GM12878 (cell line): Measurements from ENCODE around the gene SLCO1A2. TPM values are rescaled to one million over a fixed set of nuclear protein-coding genes. Genes with fewer than 3 reads are reported as not detected.

Experiments used
- ATAC-seq: fragments of 200-7000 bp; cut with Tn5 transposase; 3 replicates; pipeline ENCODE4 v1.9.1; 2020; ENCODE audit warnings: mild to moderate bottlenecking, moderate library complexity
- BruUV-seq: library from RNA; stranded (reverse); fragments of 400-500 nt; replicated peaks from 2 replicates; lab custom pipeline; 2021; lab: Mats Ljungman, UMichigan
- CTCF ChIA-PET: fragments of 300-600 bp; sonication (Branson Sonifier 250); formaldehyde crosslinking; extraction: SDS; loops from one replicate; lab custom pipeline; 2021; ENCODE audit warnings: inconsistent platforms; lab: Yijun Ruan, JAX
- POLR2A ChIA-PET: fragments of 350-600 bp; formaldehyde crosslinking; extraction: SDS; loops from one replicate; lab custom pipeline; 2021; ENCODE audit warnings: inconsistent platforms; lab: Charles Lee
- RAD21 ChIA-PET: fragments of 300-600 bp; sonication (Branson Sonifier 250); formaldehyde crosslinking; loops from one replicate; lab custom pipeline; 2023; ENCODE audit warnings: antibody characterized with exemption; ENCODE audit not compliant: unreplicated experiment; lab: Charles Lee
- SMC1A ChIA-PET: fragments of 300-600 bp; sonication (Branson Sonifier 250); formaldehyde crosslinking; loops from one replicate; lab custom pipeline; 2023; ENCODE audit not compliant: unreplicated experiment, uncharacterized antibody; lab: Charles Lee
- DNase-seq: peaks from one replicate; pipeline ENCODE4 v3.0.0-alpha.2; 2011; ENCODE audit warnings: low read depth, low spot score
- FAIRE-seq: peaks from 3 replicates; lab custom pipeline; 2011; peaks lifted over from hg19 to GRCh38; lab: Jason Lieb, UNC
- H2AFZ ChIP-seq: 2 replicates; pipeline ENCODE4 v1.6.0; 2011; ENCODE audit warnings: low read depth, low read length, control low read depth; ENCODE audit not compliant: control insufficient read depth
- H3K27ac ChIP-seq: 2 replicates; pipeline ENCODE4 v1.5.1; 2011; ENCODE audit warnings: control low read depth; ENCODE audit not compliant: control insufficient read depth, insufficient read depth
- H3K27me3 ChIP-seq, 2 experiments: replicated peaks in 1 of 2; 2 replicates each; pipeline versions ENCODE4 v1.6.0 to v1.6.1; 2011; ENCODE audit warnings: low read length in 1 of 2; ENCODE audit not compliant: control insufficient read depth in 2 of 2, insufficient read depth in 2 of 2
- H3K36me3 ChIP-seq, 2 experiments: 2 replicates each; pipeline ENCODE4 v1.5.1; 2011; ENCODE audit warnings: low read length in 1 of 2; ENCODE audit not compliant: control insufficient read depth in 2 of 2, insufficient read depth in 2 of 2
- H3K4me1 ChIP-seq: 2 replicates; pipeline ENCODE4 v1.6.1; 2011; ENCODE audit warnings: mild to moderate bottlenecking, low read length, moderate library complexity, mixed read lengths; ENCODE audit not compliant: control insufficient read depth, insufficient read depth
- H3K4me2 ChIP-seq: 2 replicates; pipeline ENCODE4 v1.6.0; 2011; ENCODE audit warnings: control low read depth; ENCODE audit not compliant: control insufficient read depth, insufficient read depth
- H3K4me3 ChIP-seq: fragments of 200-600 bp; sonication (generic); 2 replicates; pipeline ENCODE4 v1.5.1; 2016
- H3K79me2 ChIP-seq: 2 replicates; pipeline ENCODE4 v1.6.0; 2011; ENCODE audit warnings: low read length; ENCODE audit not compliant: control insufficient read depth, insufficient read depth
- H3K9ac ChIP-seq: 2 replicates; pipeline ENCODE4 v1.8.0; 2011; ENCODE audit warnings: low read length, control low read depth, mixed read lengths; ENCODE audit not compliant: control insufficient read depth, insufficient read depth
- H3K9me3 ChIP-seq: replicated peaks from 3 replicates; pipeline ENCODE4 v1.5.1; 2011; ENCODE audit warnings: mild to moderate bottlenecking, low read length; ENCODE audit not compliant: control insufficient read depth, insufficient read depth
- H4K20me1 ChIP-seq: 2 replicates; pipeline ENCODE4 v1.6.0; 2011; ENCODE audit not compliant: control insufficient read depth, insufficient read depth
- BMI1 ChIP-seq: fragments of 450-650 bp; IDR thresholded peaks from 2 replicates; pipeline ENCODE4 v1.6.1; 2016; ENCODE audit warnings: mild to moderate bottlenecking, moderate library complexity, borderline replicate concordance
- CEBPZ ChIP-seq: fragments of 150-350 bp; IDR thresholded peaks from 2 replicates; pipeline ENCODE4 v1.6.1; 2016; ENCODE audit warnings: low read depth, low read length
- MTA3 ChIP-seq: IDR thresholded peaks from 2 replicates; pipeline ENCODE4 v1.6.1; 2012; ENCODE audit warnings: low read length, inconsistent platforms, borderline replicate concordance
- ZNF687 ChIP-seq: fragments of 450-650 bp; IDR thresholded peaks from 2 replicates; pipeline ENCODE4 v1.6.1; 2017; ENCODE audit warnings: mild to moderate bottlenecking, moderate library complexity
- WGBS: methylation state at CpG from one replicate; pipeline ENCODE4 v1.1.6; 2016; ENCODE audit warnings: low lambda C conversion rate; ENCODE audit not compliant: insufficient replicate concordance, insufficient coverage; ENCODE audit errors: missing lambda C conversion rate; 5-methylcytosine and 5-hydroxymethylcytosine counted together
- in situ Hi-C: fragments of 300-500 bp; cut with MboI; formaldehyde crosslinking; loops from 9 replicates; pipeline ENCODE4 v1.14.3; 2018; ENCODE audit warnings: mixed read lengths
- intact Hi-C: fragments of 100-400 bp; cut with micrococcal nuclease; formaldehyde crosslinking; loops from one replicate; pipeline ENCODE4 v1.14.2; 2022; ENCODE audit not compliant: unreplicated experiment
- polyA plus RNA-seq, 11 experiments: library from polyadenylated mRNA; depleted of rRNA in 4 of 11; unstranded in 6 of 11; stranded (reverse) in 5 of 11; fragments of >200 nt; fragmentation: Nextera tagmentation in 4 of 11; fragmentation: Illumina TruSeq in 1 of 11; extraction: Ambion mirVana in 4 of 11; extraction: Trizol in 1 of 11; gene quantifications; 1 replicate in 1 of 11; 2 replicates in 10 of 11; pipeline versions ENCODE4 v1.2.1 to v1.2.3, GENCODE V29; 2011 to 2016; ENCODE audit warnings: inconsistent platforms in 2 of 11, missing spikeins in 2 of 11, low read depth in 1 of 11
- total RNA-seq, 4 experiments: library from RNA; depleted of rRNA in 3 of 4; stranded (reverse); fragments of >200 nt in 3 of 4; fragmentation: Illumina TruSeq in 1 of 4; extraction: Trizol in 1 of 4; gene quantifications; 2 replicates each; pipeline versions ENCODE4 v1.2.1 to v1.2.3, GENCODE V29; 2013 to 2021

The SLCO1A2 gene
- total and polyA plus RNA-seq, 10 of the 15 experiments (the other 5 are each of a cell fraction or from before 2014, with no cell fraction given): not detected

- SMC1A ChIA-PET: no interaction called here
- in situ Hi-C loops: no loop called here
- H3K4me3 ChIP-seq: no peak overlapping the region
- no peak for ATAC-seq
- TF ChIP-seq CEBPZ (no peak), ZNF687 (no peak), BMI1 (no peak), MTA3 (no peak)
- TF ChIP-seq, all 136 proteins: peak for 0
- no peaks in the 10 kb centered on the region for H3K36me3 ChIP-seq
- no peaks in the 10 kb centered on the region for H3K79me2 ChIP-seq
- no TSS peak for BruUV-seq
- no peak overlapping the region for H3K27ac ChIP-seq
- RAD21 ChIA-PET: no interaction called here
- H4K20me1 ChIP-seq: no peaks in the 10 kb centered on the region
- 53% methylated on average over 1 of the region's 1 CpG for WGBS
- no peak overlapping the region for H3K4me2 ChIP-seq
- FAIRE-seq (no peak), DNase-seq (no peak)
- H3K27me3 ChIP-seq: no peaks in the 10 kb centered on the region
- no peaks in the 10 kb centered on the region for H3K9me3 ChIP-seq
- intact Hi-C loops: no loop called here
- no peak overlapping the region for H2AFZ ChIP-seq
- CTCF ChIA-PET: no interaction called here
- POLR2A ChIA-PET: no interaction called here
- no peaks in the 10 kb centered on the region for H3K4me1 ChIP-seq
- H3K9ac ChIP-seq: no peak overlapping the region
These were observed 12.0 kb upstream of the SLCO1A2 start for GRCh38 chr12:21346542-21347205.
